Transverse colon (tissue), 4 donors: ENCODE measurements around the gene CD28. TPM values are rescaled to one million over a fixed set of nuclear protein-coding genes. Genes with fewer than 3 reads are reported as not detected.

Experiments
- DNase-seq: peaks from one replicate; pipeline ENCODE4 v3.0.0-alpha.2; 2019
- H3K27ac ChIP-seq, 4 donors: fragments of 200-600 bp; sonication (generic); 2 replicates each; pipeline ENCODE4 v1.5.1; 2016 to 2018; ENCODE audit warnings: inconsistent platforms in 4 of 4
- H3K27me3 ChIP-seq: fragments of 200-600 bp; sonication (generic); 2 replicates; pipeline ENCODE4 v1.5.1; 2017; ENCODE audit warnings: inconsistent platforms
- H3K36me3 ChIP-seq, 4 donors: fragments of 200-600 bp; sonication (generic); 2 replicates each; pipeline ENCODE4 v1.5.1; 2017 to 2019; ENCODE audit warnings: inconsistent platforms in 4 of 4
- H3K4me1 ChIP-seq, 4 donors: fragments of 200-600 bp; sonication (generic); 2 replicates each; pipeline ENCODE4 v1.5.1; 2017 to 2020; ENCODE audit warnings: inconsistent platforms in 4 of 4
- H3K4me3 ChIP-seq, 4 donors: fragments of 200-600 bp; sonication (generic); 1 replicate in 1 of 4; 2 replicates in 3 of 4; pipeline versions ENCODE4 v1.5.1 to v1.6.1; 2017 to 2019; ENCODE audit warnings: inconsistent platforms in 4 of 4
- H3K9me3 ChIP-seq, 2 donors: fragments of 200-600 bp; sonication (generic); 2 replicates each; pipeline ENCODE4 v1.5.1; 2017 to 2019; ENCODE audit warnings: inconsistent platforms in 2 of 2
- EP300 ChIP-seq: sonication (generic); formaldehyde crosslinking; IDR thresholded peaks from one replicate; pipeline ENCODE4 v1.6.1; 2017; ENCODE audit warnings: antibody characterized with exemption, low read depth
- POLR2A ChIP-seq: fragments of 450-650 bp; IDR thresholded peaks from one replicate; pipeline ENCODE4 v1.6.1; 2016; ENCODE audit warnings: antibody characterized with exemption, mild to moderate bottlenecking, moderate library complexity
- POLR2AphosphoS5 ChIP-seq, 3 donors: sonication (generic); formaldehyde crosslinking; IDR thresholded peaks; one replicate each; pipeline ENCODE4 v1.6.1; 2016; ENCODE audit warnings: antibody characterized with exemption in 3 of 3
- WGBS, 2 donors: methylation state at CpG; one replicate each; pipeline ENCODE4 v1.1.5; 2018; ENCODE audit warnings: low coverage in 1 of 2; 5-methylcytosine and 5-hydroxymethylcytosine counted together
- in situ Hi-C, 4 donors: fragments of 200-750 bp; cut with MboI; loops; one replicate each; pipeline versions ENCODE4 v1.15.0 to v1.15.1; 2017; ENCODE audit warnings: low sequenced_read_pairs in 3 of 4, low pct_ligation_motif_present in 1 of 4, low pct_unique_long_range_greater_than_20kb in 1 of 4
- intact Hi-C: fragments of 100-400 bp; cut with DNase I; formaldehyde crosslinking; loops from one replicate; pipeline ENCODE4 v1.15.1; 2023; ENCODE audit warnings: low total_unique reads
- total RNA-seq, 4 donors: library from RNA; depleted of rRNA; stranded (reverse); fragments of >200 nt; gene quantifications; one replicate each; pipeline ENCODE4 v1.1.0, GENCODE V29; 2016
- TF ChIP-seq, protein P1 (sequence below), 5 experiments: fragments of 200-600 bp in 3 of 5; fragments of 450-650 bp in 2 of 5; sonication (generic) in 3 of 5; IDR thresholded peaks; 1 replicate in 2 of 5; 2 replicates in 3 of 5; pipeline ENCODE4 v1.5.1; 2016 to 2017; ENCODE audit warnings: antibody characterized with exemption in 5 of 5, inconsistent platforms in 3 of 5, mild to moderate bottlenecking in 2 of 5, moderate library complexity in 1 of 5

CD28 gene
- total RNA-seq, 4 donors from 2014 or later: 0.68 to 2.4 (median 1.5) TPM; not detected in 1

DNA sequence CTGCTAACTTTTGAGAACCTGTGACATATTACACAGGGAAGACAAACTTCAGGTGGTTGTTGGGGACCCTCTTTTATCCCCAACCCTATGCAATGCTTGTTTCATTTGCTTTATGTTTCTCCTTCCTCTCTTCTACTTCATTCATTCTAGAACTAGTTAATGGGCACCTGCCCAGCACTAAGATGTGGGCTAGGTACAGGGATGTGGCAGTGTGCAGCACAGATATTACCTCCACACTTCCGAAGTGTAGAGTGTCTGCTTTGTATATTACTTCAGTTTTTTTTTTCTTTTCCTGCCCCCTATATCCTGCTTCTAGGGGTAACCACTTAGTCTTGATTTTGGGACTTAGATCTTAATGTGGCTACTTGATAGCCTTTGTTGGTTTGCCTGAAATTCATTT is 35.1 kb downstream of the CD28 start:
- no peaks in the 10 kb centered on the region for H3K36me3 ChIP-seq
- H3K4me1 ChIP-seq: no peaks in the 10 kb centered on the region
- TF ChIP-seq POLR2A: no peak
- no peak for TF ChIP-seq POLR2AphosphoS5 (IDR thresholded peaks at IDR 0.05)
- no peaks in the 10 kb centered on the region for H3K9me3 ChIP-seq
- WGBS, 2 donors: 90 to 100% methylated on average over 1 of the region's 1 CpG
- H3K27ac ChIP-seq: peak overlapping the region in 1 of 4 donors; percentile 11
- in situ Hi-C loops: no loop called here
- DNase-seq: no peak
- H3K27me3 ChIP-seq: no peaks in the 10 kb centered on the region
- intact Hi-C loops: no loop called here
- H3K4me3 ChIP-seq: no peak overlapping the region

DNA sequence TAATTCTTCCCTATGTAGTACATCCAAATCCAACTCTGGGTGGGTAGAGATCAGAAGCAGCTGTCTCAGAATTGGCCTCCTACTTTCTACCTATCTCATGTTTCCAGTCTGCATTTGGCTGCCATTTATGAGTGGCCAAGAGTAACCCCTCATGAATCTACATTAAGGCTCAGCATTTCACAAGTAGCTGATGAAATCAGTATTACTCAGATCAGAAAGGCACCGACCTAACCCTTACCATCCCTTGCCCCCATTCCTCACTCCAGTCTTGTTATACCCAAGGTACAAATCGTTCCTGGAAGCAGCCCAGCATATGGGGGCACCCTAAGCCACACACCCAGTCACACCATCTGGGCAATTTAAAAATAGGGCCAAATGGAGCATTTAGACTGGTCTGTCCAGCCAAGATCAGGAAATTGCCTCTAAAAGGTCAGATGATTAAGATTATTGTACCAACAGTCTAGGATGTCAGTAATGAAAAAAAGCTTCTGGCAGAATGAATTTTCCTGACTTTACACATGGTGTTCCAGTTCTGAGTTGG is 37.1 kb downstream of the CD28 start:
- in situ Hi-C loops: no loop called here
- 70 to 80% methylated on average over 1 to 2 of the region's 2 CpGs for WGBS, 2 donors

DNA sequence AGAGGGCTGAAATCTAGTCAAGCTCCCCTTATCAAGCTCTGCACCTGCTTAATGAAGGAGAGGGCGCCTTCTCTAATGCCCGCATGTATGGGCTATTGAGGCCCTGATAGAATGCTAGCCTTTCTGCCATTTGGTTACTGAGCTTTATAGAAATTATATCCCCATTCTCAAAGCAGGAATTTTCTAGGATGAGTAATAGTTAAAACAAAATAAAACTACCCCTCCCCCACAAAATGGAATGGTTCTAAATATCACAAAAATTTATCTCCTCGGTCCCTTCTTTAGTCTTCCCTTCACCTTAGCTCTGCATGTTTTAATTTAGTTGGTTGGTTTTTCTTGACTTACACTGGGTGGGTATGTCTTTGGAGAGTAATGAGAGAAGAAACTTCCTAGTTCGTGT is 37.7 kb downstream of the CD28 start:
- no peaks in the 10 kb centered on the region for H3K9me3 ChIP-seq
- 96 to 97% methylated on average over 4 of the region's 4 CpGs for WGBS, 2 donors
- in situ Hi-C loops: no loop called here
- H3K27me3 ChIP-seq: no peaks in the 10 kb centered on the region
- no peak overlapping the region for H3K4me3 ChIP-seq
- TF ChIP-seq EP300: no peak
- TF ChIP-seq, protein P1, sequence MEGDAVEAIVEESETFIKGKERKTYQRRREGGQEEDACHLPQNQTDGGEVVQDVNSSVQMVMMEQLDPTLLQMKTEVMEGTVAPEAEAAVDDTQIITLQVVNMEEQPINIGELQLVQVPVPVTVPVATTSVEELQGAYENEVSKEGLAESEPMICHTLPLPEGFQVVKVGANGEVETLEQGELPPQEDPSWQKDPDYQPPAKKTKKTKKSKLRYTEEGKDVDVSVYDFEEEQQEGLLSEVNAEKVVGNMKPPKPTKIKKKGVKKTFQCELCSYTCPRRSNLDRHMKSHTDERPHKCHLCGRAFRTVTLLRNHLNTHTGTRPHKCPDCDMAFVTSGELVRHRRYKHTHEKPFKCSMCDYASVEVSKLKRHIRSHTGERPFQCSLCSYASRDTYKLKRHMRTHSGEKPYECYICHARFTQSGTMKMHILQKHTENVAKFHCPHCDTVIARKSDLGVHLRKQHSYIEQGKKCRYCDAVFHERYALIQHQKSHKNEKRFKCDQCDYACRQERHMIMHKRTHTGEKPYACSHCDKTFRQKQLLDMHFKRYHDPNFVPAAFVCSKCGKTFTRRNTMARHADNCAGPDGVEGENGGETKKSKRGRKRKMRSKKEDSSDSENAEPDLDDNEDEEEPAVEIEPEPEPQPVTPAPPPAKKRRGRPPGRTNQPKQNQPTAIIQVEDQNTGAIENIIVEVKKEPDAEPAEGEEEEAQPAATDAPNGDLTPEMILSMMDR (IDR thresholded peaks at IDR 0.05): no peak
- TF ChIP-seq POLR2A: no peak
- TF ChIP-seq POLR2AphosphoS5 (IDR thresholded peaks at IDR 0.05): no peak
- no peaks in the 10 kb centered on the region for H3K4me1 ChIP-seq
- intact Hi-C loops: no loop called here
- no peak for DNase-seq
- H3K36me3 ChIP-seq: no peaks in the 10 kb centered on the region
- no peak overlapping the region for H3K27ac ChIP-seq

More for the DNA sequence above, 37.1 kb downstream of the CD28 start:
- Histone ChIP-seq H3K27ac (no peak overlapping the region), H3K4me3 (no peak overlapping the region), H3K36me3 (no peaks in the 10 kb centered on the region), H3K27me3 (no peaks in the 10 kb centered on the region), H3K4me1 (no peaks in the 10 kb centered on the region), H3K9me3 (no peaks in the 10 kb centered on the region)
- no peak for DNase-seq
- no peak for TF ChIP-seq POLR2AphosphoS5 (IDR thresholded peaks at IDR 0.05)
- intact Hi-C loops: no loop called here

DNA sequence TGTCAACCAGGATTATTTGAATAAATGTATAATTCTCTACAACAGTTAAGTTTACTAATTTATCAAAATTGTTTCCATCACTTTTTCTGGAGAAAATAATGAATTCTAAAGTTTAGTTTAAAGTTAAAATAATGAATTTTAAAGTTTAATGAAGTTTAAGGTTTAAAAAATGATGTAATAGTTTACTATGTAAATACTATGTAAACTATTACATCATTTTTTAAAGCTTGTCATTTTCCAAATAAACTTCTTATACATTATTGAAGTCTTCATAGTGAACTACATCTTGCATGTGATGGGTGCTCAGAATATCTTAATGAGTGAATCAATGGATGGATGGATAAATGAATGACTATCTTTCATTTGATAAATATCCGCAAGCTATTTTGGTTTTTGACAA is 38.8 kb downstream of the CD28 start:
- TF ChIP-seq POLR2AphosphoS5 (IDR thresholded peaks at IDR 0.05) (no peak), POLR2A (no peak), EP300 (no peak)
- TF ChIP-seq, protein P1 (IDR thresholded peaks at IDR 0.05): no peak
- no peak overlapping the region for H3K4me3 ChIP-seq
- WGBS, 2 donors: 95 to 100% methylated on average over 1 of the region's 1 CpG
- H3K27me3 ChIP-seq: no peaks in the 10 kb centered on the region
- no peak for DNase-seq
- in situ Hi-C loops (no loop called here), intact Hi-C loops (no loop called here)
- no peaks in the 10 kb centered on the region for H3K36me3 ChIP-seq
- H3K9me3 ChIP-seq: no peaks in the 10 kb centered on the region
- no peak overlapping the region for H3K27ac ChIP-seq
- no peaks in the 10 kb centered on the region for H3K4me1 ChIP-seq

DNA sequence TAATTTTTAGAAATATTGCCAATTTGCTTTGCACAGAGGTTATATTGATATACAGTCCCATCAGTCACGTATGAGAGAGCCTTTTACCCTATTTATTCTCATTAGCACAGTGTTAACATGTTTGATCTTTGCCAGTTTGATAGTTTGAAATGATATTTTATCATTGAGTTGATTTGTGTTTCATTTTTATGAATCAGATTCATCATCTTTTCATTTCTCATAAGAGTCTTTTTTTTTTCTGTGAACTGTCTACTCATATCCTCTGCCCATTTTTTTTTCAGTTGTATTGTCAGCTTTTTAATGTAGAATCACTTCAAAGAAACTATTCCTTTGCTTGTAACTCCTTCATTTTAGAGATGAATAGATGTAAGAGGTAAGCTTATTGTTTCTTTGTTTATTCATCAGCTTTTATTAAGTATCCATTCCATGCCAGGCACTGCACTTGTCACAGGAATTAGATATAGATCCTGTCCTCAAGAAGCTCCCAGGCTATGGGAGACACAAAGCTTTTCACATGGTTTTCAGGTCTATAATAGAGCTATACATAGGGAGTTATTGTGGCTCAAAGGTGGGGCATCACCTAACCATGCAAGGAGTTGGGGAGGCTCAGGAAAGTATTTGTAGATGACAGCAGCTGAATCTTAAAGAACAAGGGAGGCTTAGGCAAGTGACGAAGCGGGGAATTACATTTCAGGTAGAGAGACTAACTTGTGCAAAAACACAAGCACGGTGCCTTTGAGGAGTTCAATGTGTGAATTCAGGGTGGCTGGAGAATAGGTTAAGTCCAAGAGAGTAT is 42.1 kb downstream of the CD28 start:
- H3K9me3 ChIP-seq: no peaks in the 10 kb centered on the region
- TF ChIP-seq EP300: no peak
- no peak for TF ChIP-seq POLR2AphosphoS5 (IDR thresholded peaks at IDR 0.05)
- TF ChIP-seq, protein P1 (IDR thresholded peaks at IDR 0.05): no peak
- TF ChIP-seq POLR2A: no peak
- H3K36me3 ChIP-seq: no peaks in the 10 kb centered on the region
- H3K4me1 ChIP-seq: no peaks in the 10 kb centered on the region
- intact Hi-C loops: no loop called here
- no peak overlapping the region for H3K27ac ChIP-seq
- in situ Hi-C loops: no loop called here
- 89 to 94% methylated on average over 4 of the region's 4 CpGs for WGBS, 2 donors
- no peaks in the 10 kb centered on the region for H3K27me3 ChIP-seq
- DNase-seq: no peak
- no peak overlapping the region for H3K4me3 ChIP-seq
